Lower leg skin (tissue), 3 donors: Measurements from ENCODE around the gene METAP1.

Experiments
- POLR2A ChIP-seq, 2 donors: fragments of 450-650 bp; IDR thresholded peaks; one replicate each; pipeline ENCODE4 v1.6.1; 2016 to 2017; ENCODE audit warnings: antibody characterized with exemption in 2 of 2, mild to moderate bottlenecking in 1 of 2, moderate library complexity in 1 of 2
- TF ChIP-seq, protein P1 (sequence below), 3 donors: fragments of 450-650 bp; IDR thresholded peaks; one replicate each; pipeline ENCODE4 v1.5.1; 2016; ENCODE audit warnings: antibody characterized with exemption in 3 of 3, mild to moderate bottlenecking in 3 of 3, moderate library complexity in 2 of 3

GRCh38 chr4:98994474-98995182 lies 893 bp upstream of the METAP1 start:
- TF ChIP-seq, protein P1, sequence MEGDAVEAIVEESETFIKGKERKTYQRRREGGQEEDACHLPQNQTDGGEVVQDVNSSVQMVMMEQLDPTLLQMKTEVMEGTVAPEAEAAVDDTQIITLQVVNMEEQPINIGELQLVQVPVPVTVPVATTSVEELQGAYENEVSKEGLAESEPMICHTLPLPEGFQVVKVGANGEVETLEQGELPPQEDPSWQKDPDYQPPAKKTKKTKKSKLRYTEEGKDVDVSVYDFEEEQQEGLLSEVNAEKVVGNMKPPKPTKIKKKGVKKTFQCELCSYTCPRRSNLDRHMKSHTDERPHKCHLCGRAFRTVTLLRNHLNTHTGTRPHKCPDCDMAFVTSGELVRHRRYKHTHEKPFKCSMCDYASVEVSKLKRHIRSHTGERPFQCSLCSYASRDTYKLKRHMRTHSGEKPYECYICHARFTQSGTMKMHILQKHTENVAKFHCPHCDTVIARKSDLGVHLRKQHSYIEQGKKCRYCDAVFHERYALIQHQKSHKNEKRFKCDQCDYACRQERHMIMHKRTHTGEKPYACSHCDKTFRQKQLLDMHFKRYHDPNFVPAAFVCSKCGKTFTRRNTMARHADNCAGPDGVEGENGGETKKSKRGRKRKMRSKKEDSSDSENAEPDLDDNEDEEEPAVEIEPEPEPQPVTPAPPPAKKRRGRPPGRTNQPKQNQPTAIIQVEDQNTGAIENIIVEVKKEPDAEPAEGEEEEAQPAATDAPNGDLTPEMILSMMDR (IDR thresholded peaks at IDR 0.05), result no peak
- TF ChIP-seq POLR2A (IDR thresholded peaks at IDR 0.05), result no peak
